ENCODE results near the gene IFFO2.

GRCh38 chr1:18956193-18957135 is at the start of gene IFFO2:
- TF ChIP-seq TCF4 (CRISPR knock-in tag; IDR thresholded peaks at IDR 0.05; ENCODE audit: borderline replicate concordance) (no peak), GLIS3 (CRISPR knock-in tag; IDR thresholded peaks at IDR 0.05) (no peak), BACH2 (CRISPR knock-in tag; IDR thresholded peaks at IDR 0.05; ENCODE audit: borderline replicate concordance) (no peak), PPARA (CRISPR knock-in tag; IDR thresholded peaks at IDR 0.05; ENCODE audit: borderline replicate concordance) (no peak), ARNTL (CRISPR knock-in tag; IDR thresholded peaks at IDR 0.05; ENCODE audit: borderline replicate concordance, low read depth) (no peak), POU6F1 (CRISPR knock-in tag; IDR thresholded peaks at IDR 0.05; ENCODE audit: borderline replicate concordance, low read depth) (no peak), PATZ1 (CRISPR knock-in tag; IDR thresholded peaks at IDR 0.05; ENCODE audit: borderline replicate concordance) (no peak)
